Chondrocyte (in vitro differentiated cells): ENCODE results near the gene TSEN54. TPM values are rescaled to one million over a fixed set of nuclear protein-coding genes. Genes with fewer than 3 reads are reported as not detected.

Experiments used
- DNase-seq: peaks from one replicate; pipeline ENCODE4 v3.0.0; 2021; ENCODE audit warnings: mixed read lengths, low spot score
- H3K27ac Mint-ChIP-seq: one replicate; pipeline ENCODE4 v1.8.0; 2021; ENCODE audit warnings: mild to moderate bottlenecking, moderate library complexity, mixed read lengths; ENCODE audit not compliant: unreplicated experiment
- H3K27me3 Mint-ChIP-seq: 2 replicates; pipeline ENCODE4 v1.8.0; 2021; ENCODE audit warnings: low read depth, mixed read lengths
- H3K36me3 Mint-ChIP-seq: 2 replicates; pipeline ENCODE4 v1.8.0; 2021; ENCODE audit warnings: low read depth, mixed read lengths
- H3K4me1 Mint-ChIP-seq: 2 replicates; pipeline ENCODE4 v1.8.0; 2021; ENCODE audit warnings: low read depth, mild to moderate bottlenecking, mixed read lengths
- H3K4me3 Mint-ChIP-seq: one replicate; pipeline ENCODE4 v1.8.0; 2021; ENCODE audit warnings: mild to moderate bottlenecking, moderate library complexity, mixed read lengths; ENCODE audit not compliant: unreplicated experiment
- H3K9me3 Mint-ChIP-seq: 2 replicates; pipeline ENCODE4 v1.8.0; 2021; ENCODE audit warnings: low read depth, mixed read lengths
- total RNA-seq: library from RNA; stranded (reverse); gene quantifications from 3 replicates; pipeline ENCODE4 v1.2.1, GENCODE V29; 2021
- TF ChIP-seq, protein P1 (sequence below): fragments of 200-600 bp; sonication (generic); IDR thresholded peaks from 2 replicates; pipeline ENCODE4 v1.5.0; 2021; ENCODE audit warnings: antibody characterized with exemption, mild to moderate bottlenecking, moderate library complexity

Gene TSEN54
- total RNA-seq, 1 donor from 2014 or later = 12.2 TPM

DNA sequence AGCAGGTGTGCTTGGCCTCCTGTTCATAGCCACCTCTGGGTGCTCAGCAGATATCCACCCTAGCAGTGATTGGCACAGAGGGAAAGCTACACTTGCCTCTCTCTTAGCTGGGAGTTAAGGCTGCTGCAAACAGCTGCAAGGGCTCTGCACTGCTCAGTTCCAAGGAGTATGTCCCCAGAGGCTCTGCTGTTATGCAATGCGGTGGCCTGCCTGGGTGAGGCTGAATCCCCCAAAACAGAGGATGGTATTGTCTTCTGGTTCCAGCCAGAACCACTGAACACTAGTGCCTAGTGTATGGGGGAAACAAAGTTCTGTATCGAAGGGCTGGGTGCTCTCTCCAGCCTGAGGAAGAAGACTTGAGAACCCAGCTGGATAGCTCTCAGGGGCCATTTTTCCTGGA, 43.1 kb upstream of the TSEN54 start:
- no peak overlapping the region for H3K4me3 Mint-ChIP-seq
- TF ChIP-seq, protein P1, sequence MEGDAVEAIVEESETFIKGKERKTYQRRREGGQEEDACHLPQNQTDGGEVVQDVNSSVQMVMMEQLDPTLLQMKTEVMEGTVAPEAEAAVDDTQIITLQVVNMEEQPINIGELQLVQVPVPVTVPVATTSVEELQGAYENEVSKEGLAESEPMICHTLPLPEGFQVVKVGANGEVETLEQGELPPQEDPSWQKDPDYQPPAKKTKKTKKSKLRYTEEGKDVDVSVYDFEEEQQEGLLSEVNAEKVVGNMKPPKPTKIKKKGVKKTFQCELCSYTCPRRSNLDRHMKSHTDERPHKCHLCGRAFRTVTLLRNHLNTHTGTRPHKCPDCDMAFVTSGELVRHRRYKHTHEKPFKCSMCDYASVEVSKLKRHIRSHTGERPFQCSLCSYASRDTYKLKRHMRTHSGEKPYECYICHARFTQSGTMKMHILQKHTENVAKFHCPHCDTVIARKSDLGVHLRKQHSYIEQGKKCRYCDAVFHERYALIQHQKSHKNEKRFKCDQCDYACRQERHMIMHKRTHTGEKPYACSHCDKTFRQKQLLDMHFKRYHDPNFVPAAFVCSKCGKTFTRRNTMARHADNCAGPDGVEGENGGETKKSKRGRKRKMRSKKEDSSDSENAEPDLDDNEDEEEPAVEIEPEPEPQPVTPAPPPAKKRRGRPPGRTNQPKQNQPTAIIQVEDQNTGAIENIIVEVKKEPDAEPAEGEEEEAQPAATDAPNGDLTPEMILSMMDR = no peak

DNA sequence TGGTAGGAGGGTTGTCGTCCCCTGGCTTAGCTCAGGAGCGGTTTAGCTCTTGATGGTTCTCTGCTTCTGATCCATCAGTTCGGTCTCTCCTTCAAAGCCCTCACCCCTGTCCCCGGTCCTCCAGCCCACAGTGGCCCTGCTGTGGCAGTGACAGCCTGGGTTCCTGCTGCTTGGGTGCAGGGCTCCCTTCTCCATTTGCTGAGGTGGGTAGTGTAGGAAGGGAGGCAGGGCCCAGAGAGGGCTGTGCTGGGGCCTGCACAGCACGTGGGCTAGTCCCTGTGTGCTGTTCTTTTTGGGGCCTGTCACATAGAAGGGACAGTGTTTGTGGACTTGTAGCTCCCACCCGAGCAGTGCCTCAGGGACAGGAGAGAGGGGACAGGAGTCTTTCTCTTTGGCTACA, 41.6 kb upstream of the TSEN54 start:
- Mint-ChIP-seq H3K27me3 (no peaks in the 10 kb centered on the region), H3K4me1 (peaks cover 34% of the 10 kb centered on the region), H3K9me3 (no peaks in the 10 kb centered on the region), H3K27ac (no peak overlapping the region), H3K4me3 (no peak overlapping the region), H3K36me3 (peaks cover 8% of the 10 kb centered on the region)
- no peak for DNase-seq
- TF ChIP-seq, protein P1 = no peak

More for the DNA sequence above, 43.1 kb upstream of the TSEN54 start:
- Mint-ChIP-seq H3K36me3 (peaks cover 8% of the 10 kb centered on the region), H3K27ac (no peak overlapping the region), H3K27me3 (no peaks in the 10 kb centered on the region), H3K9me3 (no peaks in the 10 kb centered on the region), H3K4me1 (peaks cover 29% of the 10 kb centered on the region)
- no peak for DNase-seq

DNA sequence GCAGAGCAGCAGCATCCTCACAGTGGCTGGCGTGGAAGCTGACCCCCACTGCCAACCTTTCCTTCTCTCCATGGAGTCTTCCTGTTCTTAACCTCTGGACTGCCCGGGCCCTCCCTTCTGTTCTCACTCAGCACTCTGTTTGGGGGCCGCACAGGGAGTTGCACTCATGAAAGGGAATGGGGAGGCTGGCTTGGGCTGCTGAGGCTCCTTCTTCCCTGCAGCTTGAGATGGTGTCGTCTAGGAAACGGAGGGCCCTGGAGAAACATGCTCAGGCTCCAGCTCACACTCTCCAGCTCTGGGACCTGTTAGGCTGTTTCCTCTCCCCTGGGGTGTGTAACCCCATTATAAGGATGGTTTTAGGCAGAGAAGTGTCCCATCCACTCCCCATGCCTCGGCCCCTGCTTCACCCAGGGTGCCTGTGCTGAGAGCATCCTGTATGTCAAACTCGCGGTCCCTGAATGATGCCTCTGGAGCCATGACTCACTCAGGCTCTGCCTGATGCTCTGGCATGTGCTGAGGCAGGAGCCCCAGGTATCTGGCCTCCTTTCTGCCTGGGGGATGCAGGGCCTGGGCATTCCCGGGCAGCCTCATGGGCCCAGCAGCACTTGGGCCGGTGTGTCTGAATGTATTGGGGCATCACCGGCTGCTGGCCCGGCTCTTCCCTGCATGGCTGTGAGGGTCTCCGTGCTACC, 41.0 kb upstream of the TSEN54 start:
- no peaks in the 10 kb centered on the region for H3K9me3 Mint-ChIP-seq
- H3K27ac Mint-ChIP-seq = peak overlapping the region; percentile 79
- TF ChIP-seq, protein P1 = no peak
- H3K27me3 Mint-ChIP-seq = no peaks in the 10 kb centered on the region
- peak overlapping the region; percentile 45 for H3K4me3 Mint-ChIP-seq
- H3K36me3 Mint-ChIP-seq = peaks cover 8% of the 10 kb centered on the region
- peaks cover 34% of the 10 kb centered on the region for H3K4me1 Mint-ChIP-seq
- no peak for DNase-seq

DNA sequence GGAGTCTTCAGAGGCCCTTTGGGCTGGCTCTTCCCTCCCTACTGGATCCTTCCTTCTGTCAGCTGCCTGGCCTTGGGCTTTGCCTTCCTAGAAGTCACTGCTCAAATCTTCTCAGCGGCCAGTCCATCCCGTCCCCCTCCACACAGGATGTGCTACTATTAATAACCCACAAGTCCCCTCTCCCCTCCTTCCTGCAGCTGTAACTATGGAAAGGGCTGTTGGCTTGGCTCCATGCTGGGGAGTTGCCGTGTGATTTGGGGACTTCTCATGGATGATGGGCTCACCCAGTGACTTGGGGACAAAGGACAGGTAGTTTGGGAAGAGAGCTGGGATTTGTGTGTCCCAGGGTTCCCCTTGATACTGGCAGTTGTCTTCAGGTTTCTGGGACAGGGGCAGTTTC, 40.5 kb upstream of the TSEN54 start:
- Mint-ChIP-seq H3K4me3 (peak overlapping the region; percentile 45), H3K27me3 (no peaks in the 10 kb centered on the region), H3K4me1 (peaks cover 34% of the 10 kb centered on the region), H3K9me3 (no peaks in the 10 kb centered on the region), H3K27ac (peak overlapping the region; percentile 79), H3K36me3 (peaks cover 8% of the 10 kb centered on the region)
- no peak for DNase-seq
- TF ChIP-seq, protein P1 = no peak

DNA sequence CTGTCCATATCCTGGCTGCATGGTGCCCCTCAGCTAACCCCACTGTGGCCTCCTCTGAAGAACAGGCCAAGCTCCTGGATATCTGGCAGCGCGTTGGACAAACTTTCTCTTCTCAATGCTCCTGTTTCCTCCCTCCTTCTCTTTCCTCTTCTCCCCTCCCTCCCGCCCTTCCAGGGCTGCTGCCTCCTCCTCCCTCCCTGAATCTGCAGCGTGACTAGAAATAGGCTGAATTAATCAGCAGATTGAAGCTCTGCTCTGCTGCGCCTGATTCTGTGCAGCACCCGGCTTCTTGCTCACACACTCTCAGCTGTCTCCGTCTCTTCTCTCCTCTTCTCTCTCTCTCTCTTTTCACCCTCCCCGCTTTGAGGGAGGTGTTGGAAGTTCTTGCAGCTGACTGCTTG, 40.1 kb upstream of the TSEN54 start:
- peak overlapping the region; percentile 45 for H3K4me3 Mint-ChIP-seq
- peak overlapping the region; percentile 79 for H3K27ac Mint-ChIP-seq
- peaks cover 34% of the 10 kb centered on the region for H3K4me1 Mint-ChIP-seq
- peaks cover 8% of the 10 kb centered on the region for H3K36me3 Mint-ChIP-seq
- TF ChIP-seq, protein P1 = no peak
- DNase-seq = no peak
- no peaks in the 10 kb centered on the region for H3K27me3 Mint-ChIP-seq
- H3K9me3 Mint-ChIP-seq = no peaks in the 10 kb centered on the region
